GM12874 (cell line): ENCODE results near the gene OR6A2.

Source experiments
- TF ChIP-seq, protein P1 (sequence below): IDR thresholded peaks from 2 replicates; pipeline ENCODE4 v1.5.1; 2011; ENCODE audit warnings: low read depth, mild to moderate bottlenecking, control low read depth, low read length, moderate library complexity; ENCODE audit not compliant: insufficient read depth

Gene OR6A2

DNA sequence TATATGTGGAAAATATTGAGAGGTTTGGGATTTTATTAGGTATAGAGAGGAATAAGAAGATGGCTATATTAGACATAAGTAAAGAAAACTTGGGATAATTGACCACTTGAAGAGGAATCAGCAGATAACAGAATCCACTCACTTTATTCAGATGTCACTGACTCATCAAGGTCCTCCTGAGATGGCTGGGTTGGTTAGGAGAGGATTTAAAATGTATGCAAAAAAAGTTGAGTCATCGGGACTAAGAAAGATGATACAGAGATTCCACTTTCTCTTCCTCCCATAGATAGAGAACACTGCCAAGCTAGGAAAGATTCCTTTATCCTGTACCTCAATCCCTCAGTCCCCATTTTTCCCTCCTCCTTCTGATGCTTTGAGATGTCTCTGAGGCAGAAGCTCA lies at the start of gene OR6A2:
TSS of gene OR6A2 (minus strand) at position 288 of the 400 bp plus-strand sequence. CDS start 3,981 bp downstream, outside the sequence.
- TF ChIP-seq, protein P1, sequence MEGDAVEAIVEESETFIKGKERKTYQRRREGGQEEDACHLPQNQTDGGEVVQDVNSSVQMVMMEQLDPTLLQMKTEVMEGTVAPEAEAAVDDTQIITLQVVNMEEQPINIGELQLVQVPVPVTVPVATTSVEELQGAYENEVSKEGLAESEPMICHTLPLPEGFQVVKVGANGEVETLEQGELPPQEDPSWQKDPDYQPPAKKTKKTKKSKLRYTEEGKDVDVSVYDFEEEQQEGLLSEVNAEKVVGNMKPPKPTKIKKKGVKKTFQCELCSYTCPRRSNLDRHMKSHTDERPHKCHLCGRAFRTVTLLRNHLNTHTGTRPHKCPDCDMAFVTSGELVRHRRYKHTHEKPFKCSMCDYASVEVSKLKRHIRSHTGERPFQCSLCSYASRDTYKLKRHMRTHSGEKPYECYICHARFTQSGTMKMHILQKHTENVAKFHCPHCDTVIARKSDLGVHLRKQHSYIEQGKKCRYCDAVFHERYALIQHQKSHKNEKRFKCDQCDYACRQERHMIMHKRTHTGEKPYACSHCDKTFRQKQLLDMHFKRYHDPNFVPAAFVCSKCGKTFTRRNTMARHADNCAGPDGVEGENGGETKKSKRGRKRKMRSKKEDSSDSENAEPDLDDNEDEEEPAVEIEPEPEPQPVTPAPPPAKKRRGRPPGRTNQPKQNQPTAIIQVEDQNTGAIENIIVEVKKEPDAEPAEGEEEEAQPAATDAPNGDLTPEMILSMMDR: no peak

DNA sequence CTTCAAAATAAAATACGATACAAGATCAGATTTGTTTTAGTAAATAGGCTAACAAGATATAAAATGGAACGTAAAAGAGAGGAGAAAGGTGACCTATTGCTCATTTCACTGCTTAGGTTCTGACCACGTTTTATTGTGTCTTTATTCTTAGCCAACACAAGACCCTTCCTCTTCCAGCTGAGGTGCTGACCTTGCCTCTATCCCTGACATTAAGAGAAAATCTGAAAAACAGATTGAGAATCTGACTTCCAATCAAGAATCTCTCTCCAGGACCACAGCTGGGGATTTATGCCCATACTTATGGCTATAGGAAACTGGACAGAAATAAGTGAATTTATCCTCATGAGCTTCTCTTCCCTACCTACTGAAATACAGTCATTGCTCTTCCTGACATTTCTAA lies 45.9 kb upstream of the OR6A2 start, which contains the start of gene OR10A5:
TSS of gene OR10A5 (plus strand) at position 301 of the 400 bp plus-strand sequence. CDS start at position 301, 0 bp downstream.
- TF ChIP-seq, protein P1: no peak

DNA sequence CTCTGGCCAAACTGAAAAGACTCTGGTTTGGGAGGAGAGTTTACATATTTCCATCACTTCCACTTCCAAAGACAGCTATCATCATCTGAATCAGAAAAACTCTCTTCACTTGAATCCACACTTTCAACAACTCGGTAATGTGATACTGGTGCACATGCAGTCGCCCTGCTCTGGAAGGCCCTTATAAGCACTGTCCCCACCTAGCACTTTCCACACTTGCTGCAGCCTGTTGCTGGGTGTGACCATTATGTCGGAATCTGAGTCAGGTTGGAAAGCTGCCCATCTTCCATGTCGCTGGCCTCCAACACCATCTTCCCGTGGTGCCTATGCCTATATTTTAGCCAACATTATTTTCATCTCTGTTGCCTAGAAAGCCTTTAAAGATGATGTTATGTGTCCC lies 44.9 kb upstream of the OR6A2 start:
- TF ChIP-seq, protein P1: no peak

DNA sequence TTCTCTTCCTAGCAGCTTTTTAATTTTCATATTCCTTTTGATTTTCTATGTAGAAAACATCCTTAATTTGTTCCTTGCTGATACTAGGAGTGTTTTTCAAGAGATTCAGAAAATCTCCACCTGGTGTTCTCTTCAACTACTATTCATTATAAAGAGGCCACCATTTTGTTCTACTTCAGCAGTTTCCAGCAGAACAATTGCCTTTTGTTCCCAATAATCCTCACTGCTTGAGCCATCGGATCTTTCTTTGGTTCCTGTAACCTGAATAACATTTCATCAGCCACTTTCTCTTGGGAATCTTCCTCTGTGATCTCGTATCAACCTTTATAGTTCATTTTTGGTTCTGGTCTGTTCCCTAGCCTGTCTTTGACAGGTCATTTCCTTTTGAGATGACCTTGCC lies 44.2 kb upstream of the OR6A2 start:
- TF ChIP-seq, protein P1: no peak

DNA sequence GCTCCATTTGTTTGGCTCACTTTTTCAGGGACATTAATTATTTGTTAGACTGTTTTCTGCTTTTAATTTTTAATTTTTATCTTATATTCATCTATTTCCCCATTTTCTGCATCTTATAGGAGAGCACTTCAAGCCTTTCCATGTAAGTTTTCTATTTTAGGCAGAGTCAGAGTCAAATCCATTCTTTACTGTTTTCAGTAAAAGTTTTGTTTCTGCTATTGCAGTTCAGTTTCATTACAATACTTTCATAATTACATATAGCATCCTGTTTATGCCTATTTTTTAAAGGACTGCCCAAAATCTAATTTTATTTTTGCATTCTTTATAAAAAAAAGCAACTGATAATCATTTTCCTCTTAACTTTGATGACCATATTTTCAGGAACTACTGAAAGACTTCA lies 42.2 kb upstream of the OR6A2 start:
- TF ChIP-seq, protein P1: no peak

DNA sequence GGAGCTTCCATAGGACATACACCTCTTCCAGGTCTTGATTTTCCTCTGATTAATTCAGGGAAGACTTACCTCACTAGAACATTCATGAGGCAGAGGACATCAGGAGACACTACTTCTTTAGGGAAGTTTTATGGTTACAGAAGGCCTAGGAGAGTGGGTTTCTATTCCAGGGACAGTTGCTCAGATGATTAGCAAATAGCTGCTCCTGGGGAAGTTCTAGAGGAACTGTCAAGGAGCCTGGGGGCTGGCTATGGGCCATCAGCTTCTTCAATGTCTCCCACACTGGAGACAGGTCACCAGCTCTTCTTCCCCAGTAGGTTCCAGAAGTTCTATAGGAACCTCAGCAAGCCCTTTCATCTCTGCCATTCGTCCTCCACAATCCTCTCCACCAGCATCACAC lies 34.5 kb upstream of the OR6A2 start:
- TF ChIP-seq, protein P1: no peak

DNA sequence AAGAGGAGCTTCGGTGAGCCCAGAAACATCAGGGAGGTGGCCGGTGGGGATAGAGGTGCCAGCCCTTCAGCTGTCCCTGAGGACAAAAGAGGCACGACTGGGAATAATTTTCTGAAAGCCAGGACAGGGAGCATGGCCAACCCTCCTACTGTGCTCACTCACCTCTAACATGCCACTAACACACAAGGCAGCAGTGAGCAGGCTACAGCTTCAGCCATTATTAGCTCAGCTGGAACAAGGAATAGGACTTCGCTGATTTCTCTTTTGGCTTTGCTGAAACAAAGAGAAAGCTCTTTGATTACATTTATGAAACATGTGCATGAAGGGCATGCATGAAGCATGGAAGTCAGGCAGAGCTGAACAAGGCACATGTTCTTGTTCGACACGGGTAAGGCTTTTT lies 33.9 kb upstream of the OR6A2 start:
- TF ChIP-seq, protein P1: no peak
